Astrocyte (in vitro differentiated cells and primary cell): ENCODE data around the gene FGD6. TPM values are rescaled to one million over a fixed set of nuclear protein-coding genes. Genes with fewer than 3 reads are reported as not detected.
A peak's percentile ranks its signal among the peaks of the same experiment; 100 is the strongest.
"Not testable (repeated sequence)": the region's sequence is repeated elsewhere in the genome, so short reads cannot be mapped to it uniquely, and the experiment has no call there.

Source experiments
- DNase-seq: peaks from one replicate; pipeline ENCODE4 v3.0.0-alpha.2; 2010; ENCODE audit warnings: low read depth
- FAIRE-seq: peaks from 2 replicates; lab custom pipeline; 2011; peaks lifted over from hg19 to GRCh38; lab: Jason Lieb, UNC
- H2AFZ ChIP-seq: 2 replicates; pipeline ENCODE4 v1.6.0; 2012; ENCODE audit warnings: low read depth, low read length, inconsistent platforms
- H3K27ac ChIP-seq: 2 replicates; pipeline ENCODE4 v1.5.1; 2011; ENCODE audit warnings: low read depth, low read length, inconsistent platforms
- H3K27me3 ChIP-seq: 2 replicates; pipeline ENCODE4 v1.6.0; 2011; ENCODE audit warnings: low read length, inconsistent platforms; ENCODE audit not compliant: insufficient read depth
- H3K36me3 ChIP-seq: 2 replicates; pipeline ENCODE4 v1.5.1; 2011; ENCODE audit warnings: low read length, inconsistent platforms; ENCODE audit not compliant: insufficient read depth
- H3K4me1 ChIP-seq: 2 replicates; pipeline ENCODE4 v1.5.1; 2011; ENCODE audit warnings: low read length, inconsistent platforms; ENCODE audit not compliant: insufficient read depth
- H3K4me2 ChIP-seq: 2 replicates; pipeline ENCODE4 v1.6.0; 2012; ENCODE audit warnings: low read length, inconsistent platforms
- H3K4me3 ChIP-seq: 2 replicates; pipeline ENCODE4 v1.5.1; 2011; ENCODE audit warnings: low read depth, mild to moderate bottlenecking, low read length, inconsistent platforms; ENCODE audit not compliant: insufficient read depth
- H3K79me2 ChIP-seq: 2 replicates; pipeline ENCODE4 v1.6.0; 2012; ENCODE audit warnings: mild to moderate bottlenecking, low read length, inconsistent platforms; ENCODE audit not compliant: insufficient read depth
- H3K9ac ChIP-seq: 2 replicates; pipeline ENCODE4 v1.6.0; 2012; ENCODE audit warnings: mild to moderate bottlenecking, low read length, inconsistent platforms
- H3K9me3 ChIP-seq: 2 replicates; pipeline ENCODE4 v1.5.1; 2012; ENCODE audit warnings: low read depth, mild to moderate bottlenecking, low read length, inconsistent platforms; ENCODE audit not compliant: insufficient read depth
- H4K20me1 ChIP-seq: 2 replicates; pipeline ENCODE4 v1.6.0; 2012; ENCODE audit warnings: low read length, inconsistent platforms; ENCODE audit not compliant: insufficient read depth
- H3K27ac Mint-ChIP-seq: one replicate; pipeline ENCODE4 v1.8.0; 2021; ENCODE audit warnings: mild to moderate bottlenecking, mixed read lengths; ENCODE audit not compliant: unreplicated experiment
- H3K27me3 Mint-ChIP-seq: one replicate; pipeline ENCODE4 v1.8.0; 2021; ENCODE audit warnings: low read depth, mixed read lengths; ENCODE audit not compliant: unreplicated experiment
- H3K36me3 Mint-ChIP-seq: one replicate; pipeline ENCODE4 v1.8.0; 2021; ENCODE audit warnings: low read depth, mixed read lengths; ENCODE audit not compliant: unreplicated experiment
- H3K4me1 Mint-ChIP-seq: one replicate; pipeline ENCODE4 v1.8.0; 2021; ENCODE audit warnings: low read depth, mixed read lengths; ENCODE audit not compliant: unreplicated experiment
- H3K4me3 Mint-ChIP-seq: one replicate; pipeline ENCODE4 v1.8.0; 2021; ENCODE audit warnings: mild to moderate bottlenecking, moderate library complexity, mixed read lengths; ENCODE audit not compliant: unreplicated experiment
- H3K9me3 Mint-ChIP-seq: one replicate; pipeline ENCODE4 v1.8.0; 2021; ENCODE audit warnings: mild to moderate bottlenecking, mixed read lengths; ENCODE audit not compliant: unreplicated experiment
- CTCF ChIP-seq: IDR thresholded peaks from 2 replicates; pipeline ENCODE4 v1.5.1; 2011; ENCODE audit warnings: low read depth, mild to moderate bottlenecking, inconsistent platforms, low read length, moderate library complexity; ENCODE audit not compliant: insufficient read depth
- EZH2 ChIP-seq: IDR thresholded peaks from 2 replicates; pipeline ENCODE4 v1.6.1; 2012; ENCODE audit warnings: mild to moderate bottlenecking, low read length, inconsistent platforms; ENCODE audit not compliant: insufficient read depth
- total RNA-seq: library from RNA; stranded (reverse); gene quantifications from 2 replicates; pipeline ENCODE4 v1.2.1, GENCODE V29; 2021

FGD6 gene
- total RNA-seq, 1 donor from 2014 or later, result 26.5 TPM

GRCh38 chr12:95102916-95103671 lies 114.2 kb downstream of the FGD6 start:
- H3K4me3 ChIP-seq, result no peak overlapping the region
- H3K27me3 ChIP-seq, result no peaks in the 10 kb centered on the region
- peak; percentile 92 for DNase-seq
- H3K4me2 ChIP-seq, result peak overlapping the region; percentile 73
- Mint-ChIP-seq H3K27ac (no peak overlapping the region), H3K4me1 (peaks cover 14% of the 10 kb centered on the region), H3K4me3 (no peak overlapping the region), H3K27me3 (no peaks in the 10 kb centered on the region), H3K9me3 (peaks cover 2% of the 10 kb centered on the region), H3K36me3 (peaks cover 12% of the 10 kb centered on the region)
- H2AFZ ChIP-seq, result no peak overlapping the region
- H3K9me3 ChIP-seq, result no peaks in the 10 kb centered on the region
- H3K79me2 ChIP-seq, result no peaks in the 10 kb centered on the region
- no peaks in the 10 kb centered on the region for H4K20me1 ChIP-seq
- H3K9ac ChIP-seq, result no peak overlapping the region
- no peaks in the 10 kb centered on the region for H3K36me3 ChIP-seq
- no peak for TF ChIP-seq CTCF
- no peak for TF ChIP-seq EZH2
- H3K27ac ChIP-seq, result peak overlapping the region; percentile 51
- FAIRE-seq, result no peak
- H3K4me1 ChIP-seq, result peaks cover 23% of the 10 kb centered on the region

DNA sequence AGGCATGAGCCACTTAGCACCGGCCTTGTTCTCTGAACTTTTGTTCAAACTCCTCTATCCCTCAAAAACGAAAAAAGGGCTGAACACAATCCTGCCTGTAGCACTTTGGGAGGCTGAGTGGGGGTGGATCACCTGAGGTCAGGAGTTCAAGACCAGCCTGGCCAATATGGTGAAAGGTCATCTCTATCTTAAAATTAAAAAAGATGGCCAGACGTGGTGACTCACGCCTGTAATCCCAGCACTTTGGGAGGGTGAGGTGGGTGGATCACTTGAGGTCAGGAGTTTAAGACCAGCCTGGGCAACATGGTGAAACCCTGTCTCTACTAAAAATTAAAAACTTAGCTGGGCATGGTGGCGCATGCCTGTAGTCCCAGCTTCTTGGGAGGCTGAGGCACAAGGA lies 115.3 kb downstream of the FGD6 start:
- H3K27me3 Mint-ChIP-seq, H3K27ac ChIP-seq, H3K9ac ChIP-seq, H3K27ac Mint-ChIP-seq, H3K4me3 ChIP-seq, H3K36me3 ChIP-seq, H2AFZ ChIP-seq, H4K20me1 ChIP-seq, H3K27me3 ChIP-seq, H3K9me3 ChIP-seq, H3K4me3 Mint-ChIP-seq, FAIRE-seq, H3K9me3 Mint-ChIP-seq, H3K79me2 ChIP-seq, H3K4me2 ChIP-seq, DNase-seq: not testable (repeated sequence)
- H3K4me1 ChIP-seq, result peaks cover 32% of the 10 kb centered on the region
- Mint-ChIP-seq H3K36me3 (peaks cover 11% of the 10 kb centered on the region), H3K4me1 (peaks cover 16% of the 10 kb centered on the region)

DNA sequence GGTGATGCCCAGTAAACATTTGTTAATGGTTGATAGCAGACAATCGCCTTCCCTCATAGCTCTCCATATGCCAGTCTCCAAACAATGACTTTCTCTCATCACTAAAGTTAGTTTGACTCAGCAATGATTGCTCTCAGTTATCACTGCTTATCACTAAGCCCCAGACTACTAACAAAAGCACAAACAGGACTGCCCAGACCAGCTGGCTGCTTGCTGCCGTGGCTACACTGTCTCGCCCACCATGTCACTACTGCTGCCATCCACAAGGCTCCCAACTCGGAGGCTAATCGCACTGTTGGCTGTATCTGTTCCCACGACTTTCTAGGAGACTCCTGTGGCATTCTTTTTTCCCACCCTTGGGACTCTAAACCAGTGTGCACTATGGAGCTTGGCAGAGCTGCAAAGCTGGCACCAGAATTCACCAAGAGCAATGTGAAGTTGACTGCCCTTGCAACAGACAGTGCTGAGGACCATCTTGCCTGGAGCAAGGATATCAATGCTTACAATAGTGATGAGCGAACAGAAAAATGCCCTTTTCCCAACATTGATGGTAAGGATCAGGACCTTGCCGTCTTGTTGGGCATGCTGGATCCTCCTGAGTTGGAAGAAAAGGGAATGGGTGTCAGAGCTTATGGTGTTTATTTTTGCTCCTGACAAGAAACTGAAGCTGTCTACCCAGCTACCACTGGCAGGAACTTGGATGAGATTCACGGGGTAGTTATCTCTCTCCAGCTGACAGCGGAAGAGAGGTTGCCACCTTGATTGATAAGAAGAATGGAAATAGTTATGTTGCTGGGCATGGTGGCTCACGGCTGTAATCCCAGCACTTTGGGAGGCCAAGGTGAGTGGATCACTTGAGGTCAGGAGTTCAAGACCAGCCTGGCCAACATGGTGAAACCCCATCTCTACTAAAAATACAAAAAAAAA lies 116.7 kb downstream of the FGD6 start:
- no peaks in the 10 kb centered on the region for H3K27me3 ChIP-seq

More for the DNA sequence above, 116.7 kb downstream of the FGD6 start:
- Histone ChIP-seq H3K27ac (no peak overlapping the region), H3K9ac (no peak overlapping the region), H2AFZ (no peak overlapping the region), H3K4me2 (no peak overlapping the region), H3K36me3 (no peaks in the 10 kb centered on the region), H4K20me1 (no peaks in the 10 kb centered on the region), H3K4me3 (no peak overlapping the region), H3K79me2 (no peaks in the 10 kb centered on the region), H3K4me1 (peaks cover 36% of the 10 kb centered on the region), H3K9me3 (no peaks in the 10 kb centered on the region)
- no peak for DNase-seq
- no peak for TF ChIP-seq EZH2
- no peak for TF ChIP-seq CTCF
- Mint-ChIP-seq H3K4me3 (no peak overlapping the region), H3K27me3 (no peaks in the 10 kb centered on the region), H3K4me1 (peaks cover 16% of the 10 kb centered on the region), H3K36me3 (peaks cover 11% of the 10 kb centered on the region), H3K27ac (no peak overlapping the region), H3K9me3 (peaks cover 2% of the 10 kb centered on the region)
- FAIRE-seq, result no peak
